Nephron progenitor cell (in vitro differentiated cells): Measurements from ENCODE around the gene MUC5AC.
A peak's percentile ranks its signal among the peaks of the same experiment; 100 is the strongest.
"Not testable (repeated sequence)": the region's sequence is repeated elsewhere in the genome, so short reads cannot be mapped to it uniquely, and the experiment has no call there.

ENCODE experiments used
- DNase-seq: peaks from one replicate; pipeline ENCODE4 v3.0.0; 2021
- H3K27ac Mint-ChIP-seq: 2 replicates; pipeline ENCODE4 v1.8.0; 2021; ENCODE audit warnings: mild to moderate bottlenecking, moderate library complexity, mixed read lengths
- H3K27me3 Mint-ChIP-seq: 2 replicates; pipeline ENCODE4 v1.8.0; 2021; ENCODE audit warnings: mild to moderate bottlenecking, low read depth, mixed read lengths; ENCODE audit not compliant: poor library complexity
- H3K36me3 Mint-ChIP-seq: 2 replicates; pipeline ENCODE4 v1.8.0; 2021; ENCODE audit warnings: low read depth, mixed read lengths
- H3K4me1 Mint-ChIP-seq: 2 replicates; pipeline ENCODE4 v1.8.0; 2021; ENCODE audit warnings: mixed read lengths
- H3K4me3 Mint-ChIP-seq: 2 replicates; pipeline ENCODE4 v1.8.0; 2021; ENCODE audit warnings: mild to moderate bottlenecking, moderate library complexity, mixed read lengths
- H3K9me3 Mint-ChIP-seq: 2 replicates; pipeline ENCODE4 v1.8.0; 2021; ENCODE audit warnings: mild to moderate bottlenecking, moderate library complexity, mixed read lengths
- CTCF ChIP-seq: fragments of 200-600 bp; sonication (generic); IDR thresholded peaks from 2 replicates; pipeline ENCODE4 v1.5.0; 2021; ENCODE audit warnings: antibody characterized with exemption

MUC5AC gene

GRCh38 chr11:1150769-1151365, 6.9 kb upstream of the MUC5AC start:
- Mint-ChIP-seq H3K36me3 (no peaks in the 10 kb centered on the region), H3K4me1 (peaks cover 5% of the 10 kb centered on the region), H3K4me3 (no peak overlapping the region), H3K27me3 (peaks cover 8% of the 10 kb centered on the region), H3K9me3 (peaks cover 18% of the 10 kb centered on the region), H3K27ac (no peak overlapping the region)
- no peak for TF ChIP-seq CTCF
- DNase-seq, result no peak

- DNase-seq, result no peak
Measured at GRCh38 chr11:1151366-1152315, 6.1 kb upstream of the MUC5AC start.

GRCh38 chr11:1152316-1153104, 5.2 kb upstream of the MUC5AC start:
- no peak for TF ChIP-seq CTCF
- DNase-seq, result no peak
- Mint-ChIP-seq H3K27me3 (no peaks in the 10 kb centered on the region), H3K9me3 (peaks cover 6% of the 10 kb centered on the region), H3K36me3 (no peaks in the 10 kb centered on the region), H3K4me1 (peaks cover 5% of the 10 kb centered on the region), H3K4me3 (no peak overlapping the region), H3K27ac (no peak overlapping the region)

More at GRCh38 chr11:1151366-1152315, 6.1 kb upstream of the MUC5AC start:
- H3K36me3 Mint-ChIP-seq, result no peaks in the 10 kb centered on the region
- peaks cover 7% of the 10 kb centered on the region for H3K27me3 Mint-ChIP-seq
- H3K4me1 Mint-ChIP-seq, result peaks cover 5% of the 10 kb centered on the region
- H3K4me3 Mint-ChIP-seq, result no peak overlapping the region
- H3K9me3 Mint-ChIP-seq, result peaks cover 12% of the 10 kb centered on the region
- peak overlapping the region; percentile 26 for H3K27ac Mint-ChIP-seq
- no peak for TF ChIP-seq CTCF

- no peaks in the 10 kb centered on the region for H3K9me3 Mint-ChIP-seq
- no peak for DNase-seq
- H3K4me1 Mint-ChIP-seq, result peaks cover 5% of the 10 kb centered on the region
- H3K27me3 Mint-ChIP-seq, result peaks cover 3% of the 10 kb centered on the region
- no peak overlapping the region for H3K27ac Mint-ChIP-seq
- TF ChIP-seq CTCF, result no peak
- no peak overlapping the region for H3K4me3 Mint-ChIP-seq
- no peaks in the 10 kb centered on the region for H3K36me3 Mint-ChIP-seq
Measured at GRCh38 chr11:1153105-1153950, 4.4 kb upstream of the MUC5AC start.

GRCh38 chr11:1153951-1154493, 3.7 kb upstream of the MUC5AC start:
- H3K4me3 Mint-ChIP-seq, result no peak overlapping the region
- TF ChIP-seq CTCF, result no peak
- H3K27me3 Mint-ChIP-seq, result peaks cover 3% of the 10 kb centered on the region
- peaks cover 5% of the 10 kb centered on the region for H3K4me1 Mint-ChIP-seq
- no peaks in the 10 kb centered on the region for H3K36me3 Mint-ChIP-seq
- H3K9me3 Mint-ChIP-seq, result no peaks in the 10 kb centered on the region
- H3K27ac Mint-ChIP-seq, result peak overlapping the region; percentile 43
- DNase-seq, result no peak

- H3K4me3 Mint-ChIP-seq, DNase-seq, H3K9me3 Mint-ChIP-seq, H3K36me3 Mint-ChIP-seq, H3K4me1 Mint-ChIP-seq, H3K27me3 Mint-ChIP-seq, H3K27ac Mint-ChIP-seq: not testable (repeated sequence)
Measured at GRCh38 chr11:1154656-1155055, 3.1 kb upstream of the MUC5AC start.
